ENCODE data around the gene STK11IP.

Gene STK11IP

GRCh38 chr2:219578811-219579613 is 18.6 kb upstream of the STK11IP start:
- no peak for DNase-seq

GRCh38 chr2:219581346-219581745 is 16.3 kb upstream of the STK11IP start:
- DNase-seq, result no peak

GRCh38 chr2:219591091-219591490 is 6.6 kb upstream of the STK11IP start:
- no peak for DNase-seq

GRCh38 chr2:219592736-219593135 is 4.9 kb upstream of the STK11IP start:
- no peak for DNase-seq

- no peak for DNase-seq
These were observed 4.5 kb upstream of the STK11IP start for GRCh38 chr2:219593154-219593553.

- no peak for DNase-seq
These were observed 2.4 kb upstream of the STK11IP start for GRCh38 chr2:219595256-219595655.

- no peak for DNase-seq
These were observed 604 bp upstream of the STK11IP start for GRCh38 chr2:219596954-219597551.

GRCh38 chr2:219598308-219599078 is 836 bp downstream of the STK11IP start:
- DNase-seq, result no peak

- no peak for DNase-seq
These were observed 6.1 kb downstream of the STK11IP start for GRCh38 chr2:219603771-219604170.

GRCh38 chr2:219605607-219605954 is 7.9 kb downstream of the STK11IP start:
- DNase-seq, result no peak

GRCh38 chr2:219607931-219608330 is 10.3 kb downstream of the STK11IP start:
- no peak for DNase-seq

- no peak for DNase-seq
These were observed 10.8 kb downstream of the STK11IP start for GRCh38 chr2:219608399-219608964.

GRCh38 chr2:219609149-219609750 is 11.6 kb downstream of the STK11IP start:
- DNase-seq, result no peak

- no peak for DNase-seq
These were observed 13.6 kb downstream of the STK11IP start for GRCh38 chr2:219611306-219611705.

- no peak for DNase-seq
These were observed 14.4 kb downstream of the STK11IP start for GRCh38 chr2:219611866-219612576.

- DNase-seq, result no peak
These were observed 15.1 kb downstream of the STK11IP start for GRCh38 chr2:219612577-219613286.

GRCh38 chr2:219613461-219614070 is 15.9 kb downstream of the STK11IP start:
- DNase-seq, result no peak

- DNase-seq, result no peak
These were observed 16.6 kb downstream of the STK11IP start for GRCh38 chr2:219614076-219614860.

GRCh38 chr2:219615036-219615435 is 17.4 kb downstream of the STK11IP start:
- no peak for DNase-seq

- DNase-seq, result no peak
These were observed 18.2 kb downstream of the STK11IP start for GRCh38 chr2:219615894-219616293.

- DNase-seq, result no peak
These were observed 18.9 kb downstream of the STK11IP start for GRCh38 chr2:219616550-219616949.
